Osteoblast (primary cell): ENCODE results near the gene RALGPS1. TPM values are rescaled to one million over a fixed set of nuclear protein-coding genes. Genes with fewer than 3 reads are reported as not detected.

ENCODE experiments used
- DNase-seq: peaks from one replicate; pipeline ENCODE4 v3.0.0; 2011; ENCODE audit warnings: low spot score, mixed read lengths; ENCODE audit not compliant: insufficient read length; ENCODE audit errors: missing footprints
- H2AFZ ChIP-seq: 2 replicates; pipeline ENCODE4 v1.6.0; 2011; ENCODE audit warnings: mild to moderate bottlenecking, low read length
- H3K27ac ChIP-seq: 2 replicates; pipeline ENCODE4 v1.5.1; 2011; ENCODE audit warnings: mild to moderate bottlenecking, low read depth, low read length, moderate library complexity
- H3K27me3 ChIP-seq: 2 replicates; pipeline ENCODE4 v1.6.0; 2012; ENCODE audit warnings: mild to moderate bottlenecking, control low read depth, inconsistent platforms, low read length, moderate library complexity; ENCODE audit not compliant: insufficient read depth
- H3K36me3 ChIP-seq: 2 replicates; pipeline ENCODE4 v1.5.1; 2011; ENCODE audit warnings: mild to moderate bottlenecking, low read length, control low read depth, moderate library complexity; ENCODE audit not compliant: insufficient read depth
- H3K4me1 ChIP-seq: 2 replicates; pipeline ENCODE4 v1.5.1; 2011; ENCODE audit warnings: mild to moderate bottlenecking, low read length, control low read depth, moderate library complexity; ENCODE audit not compliant: insufficient read depth
- H3K4me2 ChIP-seq: 2 replicates; pipeline ENCODE4 v1.6.0; 2011; ENCODE audit warnings: mild to moderate bottlenecking, low read length; ENCODE audit not compliant: insufficient read depth
- H3K4me3 ChIP-seq: fragments of 200-600 bp; sonication (generic); 3 replicates; pipeline ENCODE4 v1.5.1; 2012; ENCODE audit warnings: mild to moderate bottlenecking, low read length, inconsistent platforms; ENCODE audit not compliant: insufficient read depth
- H3K79me2 ChIP-seq: 2 replicates; pipeline ENCODE4 v1.6.0; 2012; ENCODE audit warnings: mild to moderate bottlenecking, low read length, control low read depth, inconsistent platforms; ENCODE audit not compliant: insufficient read depth
- H3K9me3 ChIP-seq: 2 replicates; pipeline ENCODE4 v1.5.1; 2011; ENCODE audit warnings: low read depth, low read length, control low read depth
- H4K20me1 ChIP-seq: 2 replicates; pipeline ENCODE4 v1.6.0; 2012; ENCODE audit warnings: mild to moderate bottlenecking, low read length, control low read depth; ENCODE audit not compliant: insufficient read depth
- total RNA-seq: library from RNA; depleted of rRNA; stranded (reverse); fragments of >200 nt; gene quantifications from 2 replicates; pipeline ENCODE4 v1.2.3, GENCODE V29; 2012
- TF ChIP-seq, protein P1 (sequence below): IDR thresholded peaks from 2 replicates; pipeline ENCODE4 v1.5.1; 2011; ENCODE audit warnings: mild to moderate bottlenecking, low read depth, low read length, moderate library complexity; ENCODE audit errors: extremely low read depth

Gene RALGPS1
- total RNA-seq, 1 donor = 5.1 TPM

DNA sequence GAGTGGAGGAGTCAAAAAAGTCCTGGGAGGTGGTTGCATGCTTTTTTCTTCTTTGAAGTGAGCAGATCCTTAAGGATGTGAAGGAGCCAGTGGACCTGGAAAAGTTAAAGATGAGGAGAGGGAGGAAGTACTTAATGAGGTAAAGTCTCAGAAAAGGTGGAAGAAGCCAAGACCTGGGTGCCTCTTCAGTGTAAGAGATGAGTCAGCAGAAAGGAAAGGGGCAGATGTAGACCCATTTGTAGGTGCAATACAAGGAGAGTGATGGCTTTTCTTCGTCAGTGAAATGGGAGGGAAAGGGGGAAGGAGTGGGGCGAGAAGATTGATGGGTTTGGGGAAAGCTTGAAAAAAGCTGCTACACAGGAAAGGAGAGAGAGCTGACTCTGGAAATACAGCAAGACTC is 124.9 kb downstream of the RALGPS1 start:
- TF ChIP-seq, protein P1, sequence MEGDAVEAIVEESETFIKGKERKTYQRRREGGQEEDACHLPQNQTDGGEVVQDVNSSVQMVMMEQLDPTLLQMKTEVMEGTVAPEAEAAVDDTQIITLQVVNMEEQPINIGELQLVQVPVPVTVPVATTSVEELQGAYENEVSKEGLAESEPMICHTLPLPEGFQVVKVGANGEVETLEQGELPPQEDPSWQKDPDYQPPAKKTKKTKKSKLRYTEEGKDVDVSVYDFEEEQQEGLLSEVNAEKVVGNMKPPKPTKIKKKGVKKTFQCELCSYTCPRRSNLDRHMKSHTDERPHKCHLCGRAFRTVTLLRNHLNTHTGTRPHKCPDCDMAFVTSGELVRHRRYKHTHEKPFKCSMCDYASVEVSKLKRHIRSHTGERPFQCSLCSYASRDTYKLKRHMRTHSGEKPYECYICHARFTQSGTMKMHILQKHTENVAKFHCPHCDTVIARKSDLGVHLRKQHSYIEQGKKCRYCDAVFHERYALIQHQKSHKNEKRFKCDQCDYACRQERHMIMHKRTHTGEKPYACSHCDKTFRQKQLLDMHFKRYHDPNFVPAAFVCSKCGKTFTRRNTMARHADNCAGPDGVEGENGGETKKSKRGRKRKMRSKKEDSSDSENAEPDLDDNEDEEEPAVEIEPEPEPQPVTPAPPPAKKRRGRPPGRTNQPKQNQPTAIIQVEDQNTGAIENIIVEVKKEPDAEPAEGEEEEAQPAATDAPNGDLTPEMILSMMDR = no peak
- Histone ChIP-seq H3K4me3 (no peak overlapping the region), H4K20me1 (no peaks in the 10 kb centered on the region), H3K4me1 (peaks cover 19% of the 10 kb centered on the region), H3K27ac (no peak overlapping the region), H3K27me3 (no peaks in the 10 kb centered on the region), H3K79me2 (no peaks in the 10 kb centered on the region), H3K36me3 (no peaks in the 10 kb centered on the region), H3K4me2 (no peak overlapping the region), H2AFZ (no peak overlapping the region), H3K9me3 (no peaks in the 10 kb centered on the region)
- DNase-seq = no peak

DNA sequence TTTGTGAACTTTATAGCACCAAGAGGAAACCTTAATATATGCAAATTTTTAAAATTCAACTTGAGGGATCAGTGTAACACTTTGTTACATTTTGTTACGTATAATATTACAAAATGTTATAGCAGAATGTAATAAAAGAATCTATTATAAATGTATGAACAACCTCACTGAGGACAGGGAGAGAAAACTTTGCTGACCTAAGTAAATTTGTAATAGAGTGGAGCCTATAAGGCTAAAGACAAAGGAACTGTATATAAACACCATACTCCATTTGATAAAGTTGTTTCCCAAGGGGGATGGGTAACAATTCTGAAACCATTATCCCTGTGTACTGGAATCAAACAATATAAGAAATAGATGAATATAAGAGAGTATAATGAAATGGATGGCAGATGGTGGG is 130.6 kb downstream of the RALGPS1 start:
- no peak for DNase-seq
- no peak overlapping the region for H3K4me3 ChIP-seq
- H3K4me2 ChIP-seq = no peak overlapping the region
- no peaks in the 10 kb centered on the region for H3K9me3 ChIP-seq
- no peaks in the 10 kb centered on the region for H4K20me1 ChIP-seq
- H3K79me2 ChIP-seq = no peaks in the 10 kb centered on the region
- H3K36me3 ChIP-seq = no peaks in the 10 kb centered on the region
- no peaks in the 10 kb centered on the region for H3K27me3 ChIP-seq
- TF ChIP-seq, protein P1 = no peak
- H2AFZ ChIP-seq = no peak overlapping the region
- H3K27ac ChIP-seq = no peak overlapping the region
- H3K4me1 ChIP-seq = peaks cover 11% of the 10 kb centered on the region

DNA sequence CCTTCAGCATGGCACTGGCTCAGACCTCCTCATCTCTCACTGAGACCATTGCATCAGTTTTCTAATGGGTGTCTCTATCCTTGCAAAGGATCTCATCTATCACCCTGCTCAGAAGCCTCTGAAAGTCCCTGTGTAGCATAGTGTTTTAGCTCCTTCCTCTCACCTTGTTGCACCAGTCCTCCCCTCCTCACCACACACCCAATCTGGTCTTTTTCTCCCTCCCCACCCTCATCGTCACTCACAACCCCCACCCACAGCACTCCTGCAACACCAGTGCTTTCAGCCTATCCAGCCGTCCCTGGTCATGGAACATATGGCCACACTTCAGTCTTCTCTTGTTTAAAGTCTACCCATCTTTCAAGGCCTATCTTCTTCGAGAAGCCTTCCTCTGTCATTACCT is 133.4 kb downstream of the RALGPS1 start:
- Histone ChIP-seq H3K4me3 (no peak overlapping the region), H2AFZ (no peak overlapping the region), H4K20me1 (no peaks in the 10 kb centered on the region), H3K27me3 (no peaks in the 10 kb centered on the region), H3K36me3 (no peaks in the 10 kb centered on the region), H3K4me1 (peaks cover 11% of the 10 kb centered on the region), H3K79me2 (no peaks in the 10 kb centered on the region), H3K9me3 (no peaks in the 10 kb centered on the region), H3K27ac (no peak overlapping the region), H3K4me2 (no peak overlapping the region)
- TF ChIP-seq, protein P1 = no peak
- DNase-seq = no peak

DNA sequence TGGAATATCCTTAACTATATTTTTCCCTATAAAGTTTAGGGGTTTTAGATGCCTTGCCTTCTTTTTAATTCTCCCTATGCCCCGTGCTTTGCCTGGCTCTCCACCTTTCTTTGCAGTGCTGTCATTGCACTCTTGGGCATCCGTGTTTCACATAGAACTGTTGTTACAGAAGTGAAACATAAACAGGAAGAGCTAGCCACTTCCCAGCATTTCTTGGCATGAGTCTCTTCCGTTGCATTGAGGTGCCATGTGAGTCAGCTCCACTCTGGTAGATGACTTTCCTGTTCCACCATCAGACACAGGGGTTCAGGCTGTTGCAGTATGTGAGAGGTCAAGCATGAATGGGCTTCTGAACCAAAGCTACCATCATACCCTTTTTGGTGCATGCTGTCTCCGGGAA is 134.5 kb downstream of the RALGPS1 start:
- Histone ChIP-seq H3K27me3 (no peaks in the 10 kb centered on the region), H3K4me3 (peak overlapping the region; percentile 30), H3K27ac (peak overlapping the region; percentile 55), H4K20me1 (no peaks in the 10 kb centered on the region), H3K79me2 (no peaks in the 10 kb centered on the region), H2AFZ (peak overlapping the region; percentile 1), H3K9me3 (no peaks in the 10 kb centered on the region), H3K4me1 (peaks cover 11% of the 10 kb centered on the region), H3K36me3 (no peaks in the 10 kb centered on the region), H3K4me2 (peak overlapping the region; percentile 68)
- TF ChIP-seq, protein P1 = peak; percentile 28
- DNase-seq = peak; percentile 91
